CD4-positive, alpha-beta T cell (primary cell): ENCODE results near the gene VAMP5. TPM values are rescaled to one million over a fixed set of nuclear protein-coding genes. Genes with fewer than 3 reads are reported as not detected.
A peak's percentile ranks its signal among the peaks of the same experiment; 100 is the strongest.

Source experiments
- ATAC-seq: fragments of 200-7000 bp; cut with Tn5 transposase; one replicate; pipeline ENCODE4 v1.10.0; 2022; ENCODE audit warnings: mild to moderate bottlenecking; ENCODE audit not compliant: poor library complexity
- CTCF ChIA-PET: fragments of 350-600 bp; sonication (Branson Sonifier 250); formaldehyde crosslinking; loops from one replicate; lab custom pipeline; 2021; ENCODE audit warnings: antibody characterized with exemption, inconsistent platforms; lab: Charles Lee
- POLR2A ChIA-PET: fragments of 350-600 bp; sonication (Branson Sonifier 250); formaldehyde crosslinking; loops from one replicate; lab custom pipeline; 2021; ENCODE audit warnings: antibody characterized with exemption, inconsistent platforms; lab: Charles Lee
- DNase-seq, 14 experiments: peaks; one replicate each; pipeline ENCODE4 v3.0.0-alpha.2; 2013 to 2020; ENCODE audit warnings: mixed read lengths in 2 of 14
- H3K27ac ChIP-seq, 2 donors: one replicate each; pipeline versions ENCODE4 v1.5.1 to v1.7.0; 2013; ENCODE audit warnings: low read length in 2 of 2, low read depth in 1 of 2, mild to moderate bottlenecking in 1 of 2
- H3K27me3 ChIP-seq, 2 experiments: 1 replicate in 1 of 2; 2 replicates in 1 of 2; pipeline versions ENCODE4 v1.6.1 to v1.7.0; 2013; ENCODE audit warnings: low read length in 2 of 2, control low read depth in 1 of 2, mild to moderate bottlenecking in 1 of 2, moderate library complexity in 1 of 2; ENCODE audit not compliant: insufficient read depth in 2 of 2, control insufficient read depth in 1 of 2
- H3K36me3 ChIP-seq: one replicate; pipeline ENCODE4 v1.6.1; 2013; ENCODE audit warnings: low read length, control low read depth; ENCODE audit not compliant: insufficient read depth
- H3K4me1 ChIP-seq: one replicate; pipeline ENCODE4 v1.6.1; 2013; ENCODE audit warnings: low read length, control low read depth; ENCODE audit not compliant: insufficient read depth
- H3K4me3 ChIP-seq: one replicate; pipeline ENCODE4 v1.5.1; 2013; ENCODE audit warnings: mild to moderate bottlenecking, low read length, moderate library complexity
- H3K9me3 ChIP-seq, 2 experiments: 1 replicate in 1 of 2; 2 replicates in 1 of 2; pipeline versions ENCODE4 v1.6.1 to v1.7.0; 2013; ENCODE audit warnings: low read length in 2 of 2, mild to moderate bottlenecking in 2 of 2, control low read depth in 1 of 2, moderate library complexity in 1 of 2; ENCODE audit not compliant: control insufficient read depth in 1 of 2, insufficient read depth in 1 of 2
- H3K27ac Mint-ChIP-seq: one replicate; pipeline ENCODE4 v1.8.0; 2020; ENCODE audit warnings: mixed read lengths
- H3K27me3 Mint-ChIP-seq: one replicate; pipeline ENCODE4 v1.8.0; 2021; ENCODE audit warnings: mixed read lengths
- H3K36me3 Mint-ChIP-seq: one replicate; pipeline ENCODE4 v1.8.0; 2021; ENCODE audit warnings: low read depth, mixed read lengths
- H3K4me1 Mint-ChIP-seq: one replicate; pipeline ENCODE4 v1.8.0; 2021; ENCODE audit warnings: low read depth, mixed read lengths
- H3K4me3 Mint-ChIP-seq: one replicate; pipeline ENCODE4 v1.8.0; 2020; ENCODE audit warnings: mild to moderate bottlenecking, mixed read lengths
- H3K9me3 Mint-ChIP-seq: one replicate; pipeline ENCODE4 v1.8.0; 2020; ENCODE audit warnings: mixed read lengths
- intact Hi-C, 2 experiments: fragments of 100-400 bp; cut with DNase I in 1 of 2; cut with micrococcal nuclease in 1 of 2; formaldehyde crosslinking; loops; one replicate each; pipeline versions ENCODE4 v1.15.1 to v1.9.0; 2023 to 2025; cut with DNase I, micrococcal nuclease
- total RNA-seq, 174 experiments: library from RNA in 2 of 174; stranded (reverse) in 2 of 174; gene quantifications; one replicate each; pipeline ENCODE4 v1.2.3 and lab custom pipeline; 2021 to 2026
- TF ChIP-seq, protein P1 (sequence below): fragments of 200-600 bp; IDR thresholded peaks from one replicate; pipeline ENCODE4 v1.8.0; 2022; ENCODE audit warnings: antibody characterized with exemption, mild to moderate bottlenecking

Gene VAMP5
- total RNA-seq, 2 experiments from 2014 or later = 17.0 to 17.2 TPM

GRCh38 chr2:85537600-85538506 lies 46.4 kb upstream of the VAMP5 start:
- H3K4me3 Mint-ChIP-seq = peak overlapping the region; percentile 94
- TF ChIP-seq, protein P1, sequence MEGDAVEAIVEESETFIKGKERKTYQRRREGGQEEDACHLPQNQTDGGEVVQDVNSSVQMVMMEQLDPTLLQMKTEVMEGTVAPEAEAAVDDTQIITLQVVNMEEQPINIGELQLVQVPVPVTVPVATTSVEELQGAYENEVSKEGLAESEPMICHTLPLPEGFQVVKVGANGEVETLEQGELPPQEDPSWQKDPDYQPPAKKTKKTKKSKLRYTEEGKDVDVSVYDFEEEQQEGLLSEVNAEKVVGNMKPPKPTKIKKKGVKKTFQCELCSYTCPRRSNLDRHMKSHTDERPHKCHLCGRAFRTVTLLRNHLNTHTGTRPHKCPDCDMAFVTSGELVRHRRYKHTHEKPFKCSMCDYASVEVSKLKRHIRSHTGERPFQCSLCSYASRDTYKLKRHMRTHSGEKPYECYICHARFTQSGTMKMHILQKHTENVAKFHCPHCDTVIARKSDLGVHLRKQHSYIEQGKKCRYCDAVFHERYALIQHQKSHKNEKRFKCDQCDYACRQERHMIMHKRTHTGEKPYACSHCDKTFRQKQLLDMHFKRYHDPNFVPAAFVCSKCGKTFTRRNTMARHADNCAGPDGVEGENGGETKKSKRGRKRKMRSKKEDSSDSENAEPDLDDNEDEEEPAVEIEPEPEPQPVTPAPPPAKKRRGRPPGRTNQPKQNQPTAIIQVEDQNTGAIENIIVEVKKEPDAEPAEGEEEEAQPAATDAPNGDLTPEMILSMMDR = no peak
- H3K36me3 Mint-ChIP-seq = peaks cover 34% of the 10 kb centered on the region
- Histone ChIP-seq H3K36me3 (peaks cover 18% of the 10 kb centered on the region), H3K27me3 (no peaks in the 10 kb centered on the region), H3K27ac (peak overlapping the region; percentile 80 to 84), H3K4me1 (peaks cover 29% of the 10 kb centered on the region), H3K4me3 (peak overlapping the region; percentile 97), H3K9me3 (no peaks in the 10 kb centered on the region)
- H3K27ac Mint-ChIP-seq = peak overlapping the region; percentile 92
- ATAC-seq = no peak
- no peaks in the 10 kb centered on the region for H3K27me3 Mint-ChIP-seq
- peak in 7 of 14 experiments; percentile 15 to 48 (median 39) for DNase-seq
- intact Hi-C loops = loop anchor here (1.0 to 5.0 kb wide), 6 partner anchors 75 to 569 kb away; partner anchors contain the start of genes C2orf68 (in 1 of the 2), ELMOD3 (in 1 of the 2), POLR1A (in 1 of the 2) and PTCD3 (in 1 of the 2)
- peaks cover 47% of the 10 kb centered on the region for H3K4me1 Mint-ChIP-seq
- no peaks in the 10 kb centered on the region for H3K9me3 Mint-ChIP-seq
- ChIA-PET POLR2A (interaction anchor here (0.5 to 5.8 kb wide), 28 partner anchors 8 to 633 kb away, joined by 3 to 63 read pairs (median 6); partner anchors contain the start of genes C2orf68, ELMOD3, POLR1A and PTCD3), CTCF (interaction anchor here (1.2 to 6.0 kb wide), 4 partner anchors 13 to 117 kb away, joined by 4 to 42 read pairs (median 4); partner anchors contain the start of gene C2orf68)

GRCh38 chr2:85538507-85539360 lies 45.5 kb upstream of the VAMP5 start, which contains the start of gene MAT2A:
MAT2A (plus strand) TSS chr2:85539168; CDS start chr2:85539288, 120 bp downstream.
- H3K36me3 Mint-ChIP-seq = peaks cover 43% of the 10 kb centered on the region
- DNase-seq (peak; percentile 65 to 92 (median 86)), ATAC-seq (peak; percentile 71)
- peak within 1 kb of the TSS; percentile 92 for H3K27ac Mint-ChIP-seq
- intact Hi-C loops = loop anchor here (1.0 to 5.0 kb wide), 6 partner anchors 74 to 569 kb away; partner anchors contain the start of genes C2orf68 (in 1 of the 2), ELMOD3 (in 1 of the 2), POLR1A (in 1 of the 2) and PTCD3 (in 1 of the 2)
- Histone ChIP-seq H3K4me3 (peak within 1 kb of the TSS; percentile 97), H3K27me3 (no peaks in the 10 kb centered on the region), H3K36me3 (peaks cover 26% of the 10 kb centered on the region), H3K27ac (peak within 1 kb of the TSS; percentile 80 to 84), H3K4me1 (peaks cover 29% of the 10 kb centered on the region), H3K9me3 (no peaks in the 10 kb centered on the region)
- H3K4me1 Mint-ChIP-seq = peaks cover 52% of the 10 kb centered on the region
- CTCF ChIA-PET = interaction anchor here (0.5 to 6.0 kb wide), 7 partner anchors 12 to 989 kb away, joined by 3 to 42 read pairs (median 3); partner anchors contain the start of gene C2orf68
- TF ChIP-seq, protein P1 = peak; percentile 47
- H3K27me3 Mint-ChIP-seq = no peaks in the 10 kb centered on the region
- peak within 1 kb of the TSS; percentile 94 for H3K4me3 Mint-ChIP-seq
- H3K9me3 Mint-ChIP-seq = no peaks in the 10 kb centered on the region
- POLR2A ChIA-PET = interaction anchor here (0.5 to 5.8 kb wide), 39 partner anchors 9 to 902 kb away, joined by 3 to 63 read pairs (median 6); partner anchors contain the start of genes C2orf68, ELMOD3, GGCX and KDM3A
